HepG2 (cell line): Measurements from ENCODE around the gene OSCP1. TPM values are rescaled to one million over a fixed set of nuclear protein-coding genes. Genes with fewer than 3 reads are reported as not detected.

Source experiments
- KAT7 ChIP-seq: IDR thresholded peaks from 2 replicates; pipeline ENCODE4 v1.6.1; 2018; ENCODE audit warnings: borderline replicate concordance, missing compliant biosample characterization
- MTA1 ChIP-seq: sonication (generic); formaldehyde crosslinking; IDR thresholded peaks from 2 replicates; pipeline ENCODE4 v1.4.0; 2020; ENCODE audit warnings: missing genetic modification reagents, mild to moderate bottlenecking, borderline replicate concordance
- PAF1 ChIP-seq: IDR thresholded peaks from 2 replicates; pipeline ENCODE4 v1.6.1; 2016; ENCODE audit warnings: missing genetic modification reagents, missing compliant biosample characterization
- POLR2AphosphoS2 ChIP-seq: IDR thresholded peaks from 2 replicates; pipeline ENCODE4 v1.6.1; 2011; ENCODE audit warnings: low read depth, low read length, improper control_type of control experiment
- RARA ChIP-seq: IDR thresholded peaks from 2 replicates; pipeline ENCODE4 v1.6.1; 2016; ENCODE audit warnings: missing genetic modification reagents, missing compliant biosample characterization
- TP53 ChIP-seq: sonication (generic); formaldehyde crosslinking; conservative IDR thresholded peaks from 2 replicates; pipeline ENCODE4 v1.4.0; 2020; ENCODE audit warnings: missing genetic modification reagents
- ZBTB43 ChIP-seq: sonication (generic); formaldehyde crosslinking; conservative IDR thresholded peaks from 2 replicates; pipeline ENCODE4 v1.4.0; 2020; ENCODE audit warnings: missing genetic modification reagents
- ZNF280D ChIP-seq: sonication (generic); formaldehyde crosslinking; IDR thresholded peaks from 2 replicates; pipeline ENCODE4 v1.5.1; 2020; ENCODE audit warnings: mild to moderate bottlenecking, missing genetic modification reagents
- ZNF281 ChIP-seq: sonication (generic); formaldehyde crosslinking; IDR thresholded peaks from 2 replicates; pipeline ENCODE4 v1.4.0; 2020; ENCODE audit warnings: missing genetic modification reagents, borderline replicate concordance
- ZNF589 ChIP-seq: sonication (generic); formaldehyde crosslinking; conservative IDR thresholded peaks from 2 replicates; pipeline ENCODE4 v1.8.0; 2022; ENCODE audit warnings: mild to moderate bottlenecking, moderate library complexity, missing genetic modification reagents
- ZNF75D ChIP-seq: sonication (generic); formaldehyde crosslinking; IDR thresholded peaks from 2 replicates; pipeline ENCODE4 v1.8.1; 2023; ENCODE audit warnings: missing genetic modification reagents, mild to moderate bottlenecking, borderline replicate concordance
- ZNF772 ChIP-seq: sonication (generic); formaldehyde crosslinking; IDR thresholded peaks from 2 replicates; pipeline ENCODE4 v1.5.0; 2020; ENCODE audit warnings: mild to moderate bottlenecking, missing genetic modification reagents
- ZSCAN25 ChIP-seq: sonication (generic); formaldehyde crosslinking; IDR thresholded peaks from 2 replicates; pipeline ENCODE4 v1.8.0; 2022; ENCODE audit warnings: mild to moderate bottlenecking, missing genetic modification reagents
- polyA plus RNA-seq, 8 experiments: library from polyadenylated mRNA; depleted of rRNA in 3 of 8; stranded (reverse) in 7 of 8; unstranded in 1 of 8; fragments of >200 nt; fragmentation: Illumina TruSeq in 4 of 8; extraction: Trizol in 4 of 8; gene quantifications; 2 replicates each; pipeline versions ENCODE4 v1.2.1 to v1.2.3, GENCODE V29; 2011 to 2016; ENCODE audit warnings: low read depth in 4 of 8, missing spikeins in 1 of 8, mixed read lengths in 1 of 8; ENCODE audit not compliant: insufficient read depth in 1 of 8
- total RNA-seq, 5 experiments: library from RNA; depleted of rRNA; stranded (reverse); fragments of >200 nt; fragmentation: Illumina TruSeq; extraction: Trizol; gene quantifications; 2 replicates each; pipeline ENCODE4 v1.2.3, GENCODE V29; 2016; ENCODE audit warnings: low read depth in 1 of 5
- TF ChIP-seq, protein P1 (sequence below), 2 experiments: fragments of 450-650 bp in 1 of 2; sonication (generic) in 1 of 2; formaldehyde crosslinking; IDR thresholded peaks; 2 replicates each; pipeline versions ENCODE4 v1.5.0 to v1.8.0; 2020 to 2022; ENCODE audit warnings: mild to moderate bottlenecking in 1 of 2, missing genetic modification reagents in 1 of 2
- TF ChIP-seq, protein P2 (sequence below): sonication (generic); formaldehyde crosslinking; IDR thresholded peaks from 2 replicates; pipeline ENCODE4 v1.4.0; 2020; ENCODE audit warnings: missing genetic modification reagents

Gene OSCP1
- total and polyA plus RNA-seq, 2 of the 13 experiments (the other 11 are each of a cell fraction or from before 2014, with no cell fraction given): 0.60 to 0.84 TPM

DNA sequence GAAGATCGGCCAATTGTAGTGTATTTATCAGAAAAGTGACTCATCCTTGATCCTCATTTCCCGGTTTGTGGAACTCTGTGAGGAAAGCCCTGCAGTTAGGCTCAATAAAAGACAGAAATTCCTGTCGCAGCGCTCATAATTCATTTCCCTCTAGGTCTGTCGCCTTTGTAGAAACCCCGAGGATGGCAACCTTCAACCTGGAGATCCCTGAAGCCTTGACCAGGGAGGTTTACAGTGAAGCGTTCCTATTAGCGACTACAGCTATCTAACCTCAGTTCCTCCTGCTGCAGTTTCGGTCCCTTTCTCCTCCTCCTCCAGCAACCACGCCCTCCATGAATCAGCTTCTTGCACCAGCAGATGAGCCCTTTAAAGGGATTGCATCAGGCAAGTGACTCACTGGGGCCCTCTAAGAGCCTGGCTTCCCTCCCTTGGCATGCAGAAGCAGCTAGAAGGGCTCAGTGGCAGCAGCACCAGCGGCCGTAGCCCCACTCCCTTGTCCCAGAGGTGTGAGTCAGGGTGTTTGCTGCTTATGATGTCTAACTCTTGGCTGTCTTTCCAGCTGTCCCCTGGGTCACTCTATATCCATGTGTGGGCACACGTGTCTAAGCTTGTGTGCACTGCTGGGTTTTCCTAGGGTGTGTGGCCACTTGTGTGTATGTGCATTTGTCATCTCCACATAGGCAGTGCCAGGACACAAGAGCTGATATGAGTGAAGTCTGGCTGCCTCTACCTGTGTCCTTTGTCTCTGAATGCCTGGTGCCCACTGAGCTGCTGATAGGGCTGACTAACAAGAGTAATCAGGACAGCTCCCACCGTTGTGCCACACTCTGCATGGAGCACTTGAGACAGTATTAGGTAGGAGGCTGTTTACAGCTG lies 63.7 kb downstream of the OSCP1 start (continued):
- 0 out of 2 replicates have a peak, but pooled peaks have one; percentile 36 for TF ChIP-seq ZNF281 (CRISPR knock-in tag)
- TF ChIP-seq PAF1 (CRISPR knock-in tag): peak; percentile 57; the same call in 1 of the 2 replicates
- TF ChIP-seq ZNF772: no peak; the same call in none of the 2 replicates
- peak; percentile 67; the same call in 1 of the 2 replicates for TF ChIP-seq KAT7
- peak; percentile 54; the same call in 1 of the 2 replicates for TF ChIP-seq ZBTB43 (CRISPR knock-in tag)
- TF ChIP-seq, protein P1, sequence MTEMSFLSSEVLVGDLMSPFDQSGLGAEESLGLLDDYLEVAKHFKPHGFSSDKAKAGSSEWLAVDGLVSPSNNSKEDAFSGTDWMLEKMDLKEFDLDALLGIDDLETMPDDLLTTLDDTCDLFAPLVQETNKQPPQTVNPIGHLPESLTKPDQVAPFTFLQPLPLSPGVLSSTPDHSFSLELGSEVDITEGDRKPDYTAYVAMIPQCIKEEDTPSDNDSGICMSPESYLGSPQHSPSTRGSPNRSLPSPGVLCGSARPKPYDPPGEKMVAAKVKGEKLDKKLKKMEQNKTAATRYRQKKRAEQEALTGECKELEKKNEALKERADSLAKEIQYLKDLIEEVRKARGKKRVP (CRISPR knock-in tag; IDR thresholded peaks at IDR 0.05): peak; percentile 86 to 100
- peak; percentile 52; the same call in 1 of the 2 replicates for TF ChIP-seq MTA1 (CRISPR knock-in tag)
- TF ChIP-seq ZNF75D (CRISPR knock-in tag): no peak
- no peak for TF ChIP-seq ZNF589 (CRISPR knock-in tag)
- TF ChIP-seq, protein P2, sequence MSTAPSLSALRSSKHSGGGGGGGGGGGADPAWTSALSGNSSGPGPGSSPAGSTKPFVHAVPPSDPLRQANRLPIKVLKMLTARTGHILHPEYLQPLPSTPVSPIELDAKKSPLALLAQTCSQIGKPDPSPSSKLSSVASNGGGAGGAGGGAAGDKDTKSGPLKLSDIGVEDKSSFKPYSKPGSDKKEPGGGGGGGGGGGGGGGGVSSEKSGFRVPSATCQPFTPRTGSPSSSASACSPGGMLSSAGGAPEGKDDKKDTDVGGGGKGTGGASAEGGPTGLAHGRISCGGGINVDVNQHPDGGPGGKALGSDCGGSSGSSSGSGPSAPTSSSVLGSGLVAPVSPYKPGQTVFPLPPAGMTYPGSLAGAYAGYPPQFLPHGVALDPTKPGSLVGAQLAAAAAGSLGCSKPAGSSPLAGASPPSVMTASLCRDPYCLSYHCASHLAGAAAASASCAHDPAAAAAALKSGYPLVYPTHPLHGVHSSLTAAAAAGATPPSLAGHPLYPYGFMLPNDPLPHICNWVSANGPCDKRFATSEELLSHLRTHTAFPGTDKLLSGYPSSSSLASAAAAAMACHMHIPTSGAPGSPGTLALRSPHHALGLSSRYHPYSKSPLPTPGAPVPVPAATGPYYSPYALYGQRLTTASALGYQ (CRISPR knock-in tag): no peak
- no peak for TF ChIP-seq TP53 (CRISPR knock-in tag)
- TF ChIP-seq ZSCAN25 (CRISPR knock-in tag): no peak; the same call in none of the 2 replicates
- TF ChIP-seq RARA (CRISPR knock-in tag): no peak; the same call in 1 of the 2 replicates
- no peak for TF ChIP-seq POLR2AphosphoS2
- peak; percentile 82; the same call in 1 of the 2 replicates for TF ChIP-seq ZNF280D (CRISPR knock-in tag)
